NCI-H510A treated with DMSO at 0.1 percent for 48 hours (cell line): ENCODE measurements around the gene HARS1.
"Not testable (repeated sequence)": the region's sequence is repeated elsewhere in the genome, so short reads cannot be mapped to it uniquely, and the experiment has no call there.

Experiments used
- DNase-seq: peaks from one replicate; lab custom pipeline; 2025; lab: John Stamatoyannopoulos, UW

Gene HARS1, protein sequence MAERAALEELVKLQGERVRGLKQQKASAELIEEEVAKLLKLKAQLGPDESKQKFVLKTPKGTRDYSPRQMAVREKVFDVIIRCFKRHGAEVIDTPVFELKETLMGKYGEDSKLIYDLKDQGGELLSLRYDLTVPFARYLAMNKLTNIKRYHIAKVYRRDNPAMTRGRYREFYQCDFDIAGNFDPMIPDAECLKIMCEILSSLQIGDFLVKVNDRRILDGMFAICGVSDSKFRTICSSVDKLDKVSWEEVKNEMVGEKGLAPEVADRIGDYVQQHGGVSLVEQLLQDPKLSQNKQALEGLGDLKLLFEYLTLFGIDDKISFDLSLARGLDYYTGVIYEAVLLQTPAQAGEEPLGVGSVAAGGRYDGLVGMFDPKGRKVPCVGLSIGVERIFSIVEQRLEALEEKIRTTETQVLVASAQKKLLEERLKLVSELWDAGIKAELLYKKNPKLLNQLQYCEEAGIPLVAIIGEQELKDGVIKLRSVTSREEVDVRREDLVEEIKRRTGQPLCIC

DNA sequence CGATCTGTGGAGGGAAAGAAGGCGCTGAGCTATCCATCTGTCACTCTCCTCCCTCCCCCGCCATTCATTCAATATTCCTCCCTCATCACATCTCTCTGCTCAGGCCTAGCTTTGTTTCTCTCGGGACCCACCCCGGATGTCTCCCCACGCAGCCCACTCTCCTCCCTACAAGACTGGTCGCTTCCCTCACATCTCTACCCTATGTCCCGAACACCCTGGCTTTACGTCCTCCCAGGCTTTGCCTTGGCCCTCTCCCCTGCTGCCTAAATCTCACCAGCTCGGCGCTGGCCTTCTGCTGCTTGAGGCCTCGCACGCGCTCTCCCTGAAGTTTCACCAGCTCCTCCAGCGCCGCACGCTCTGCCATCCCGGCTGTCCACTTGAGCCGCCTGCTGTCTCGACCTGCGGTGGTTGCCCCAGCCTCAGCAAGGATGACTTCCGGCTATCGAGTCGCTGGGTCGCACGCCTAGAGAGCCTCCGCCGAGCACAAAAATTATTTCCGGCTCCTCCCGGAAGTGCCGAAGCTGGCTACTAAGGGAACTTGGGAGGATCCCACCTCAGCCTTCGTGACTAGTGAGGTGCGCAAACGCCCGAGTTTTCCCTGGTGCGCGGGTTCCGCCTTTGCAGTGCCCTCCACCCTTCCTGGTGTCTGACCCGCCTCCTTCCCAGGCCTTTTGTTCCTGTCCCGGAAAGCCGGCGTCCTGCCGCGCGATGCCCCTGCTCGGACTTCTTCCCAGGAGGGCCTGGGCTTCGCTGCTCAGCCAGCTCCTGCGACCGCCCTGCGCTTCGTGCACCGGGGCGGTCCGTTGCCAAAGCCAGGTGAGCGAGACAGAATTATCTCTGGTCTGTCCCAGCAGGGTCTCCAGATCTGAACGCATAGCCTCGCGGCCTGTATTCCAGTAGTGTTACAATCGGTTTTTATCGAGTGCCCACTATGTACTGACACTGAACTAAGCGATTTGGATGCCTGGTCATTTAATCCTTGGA lies at the start of gene HARS1, which contains the start of gene HARS2:
Gene HARS1, minus strand, starts transcription at position 430 of the 984 bp plus-strand sequence. Its CDS starts 66 bp downstream, at position 364.
Gene HARS2, plus strand, starts transcription at position 515 of the 984 bp plus-strand sequence. Its CDS starts 194 bp downstream, at position 709.
- peak; percentile 70 for DNase-seq

- DNase-seq = no peak
These were observed 46.3 kb upstream of the HARS1 start for GRCh38 chr5:140737486-140737885.

- DNase-seq = no peak
These were observed 43.2 kb upstream of the HARS1 start for GRCh38 chr5:140734354-140734753.

- DNase-seq = no peak
These were observed 41.9 kb upstream of the HARS1 start for GRCh38 chr5:140733098-140733497.

- DNase-seq = peak; percentile 12
These were observed 34.8 kb upstream of the HARS1 start for GRCh38 chr5:140725799-140726471.

GRCh38 chr5:140721395-140721794 lies 30.2 kb upstream of the HARS1 start:
- DNase-seq = not testable (repeated sequence)

GRCh38 chr5:140720738-140721137 lies 29.6 kb upstream of the HARS1 start:
- not testable (repeated sequence) for DNase-seq

- no peak for DNase-seq
These were observed 27.1 kb upstream of the HARS1 start for GRCh38 chr5:140718266-140718592.

DNA sequence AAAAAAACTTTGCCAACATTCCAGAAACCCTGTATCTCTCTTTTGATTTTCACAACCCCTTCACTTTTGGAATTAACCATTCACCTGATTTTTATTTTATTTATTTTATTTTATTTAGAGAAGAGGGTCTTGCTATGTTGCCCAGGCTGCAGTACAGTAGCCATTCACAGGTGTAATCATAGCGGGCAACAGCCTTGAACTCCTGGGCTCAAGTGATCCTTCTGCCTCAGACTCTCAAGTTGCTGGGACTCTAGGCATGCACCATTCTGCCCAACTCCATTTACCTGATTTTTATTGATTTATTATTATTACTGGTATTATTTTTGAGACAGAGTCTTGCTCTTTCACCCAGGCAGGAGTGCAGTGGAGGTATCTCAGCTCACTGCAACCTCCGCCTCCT lies 25.1 kb upstream of the HARS1 start:
- DNase-seq = not testable (repeated sequence)

DNA sequence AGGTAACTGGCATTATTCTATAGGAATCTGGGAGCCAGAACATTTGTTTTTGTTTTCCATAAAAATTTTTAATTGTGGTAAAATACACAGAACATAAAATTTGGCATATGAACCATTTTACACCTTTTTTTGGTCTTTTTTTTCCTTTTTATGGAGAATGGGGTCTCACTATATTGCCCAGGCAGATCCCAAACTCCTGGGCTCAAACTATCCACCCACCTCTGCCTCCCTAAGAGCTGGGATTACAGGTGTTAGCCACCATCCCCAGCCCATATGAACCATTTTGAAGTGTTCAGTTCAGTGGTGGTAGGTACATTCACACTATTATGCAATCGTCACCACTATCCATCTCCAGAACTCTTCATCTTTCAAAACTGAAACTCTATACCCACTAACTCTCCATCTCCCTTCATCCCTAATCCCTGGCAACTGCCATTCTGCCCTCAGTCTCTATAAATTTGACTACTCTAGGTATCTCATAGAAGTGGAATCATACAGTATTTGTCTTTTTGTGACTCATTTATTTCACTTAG lies 22.5 kb upstream of the HARS1 start:
- DNase-seq = no peak

- no peak for DNase-seq
These were observed 20.6 kb upstream of the HARS1 start for GRCh38 chr5:140711794-140712193.

DNA sequence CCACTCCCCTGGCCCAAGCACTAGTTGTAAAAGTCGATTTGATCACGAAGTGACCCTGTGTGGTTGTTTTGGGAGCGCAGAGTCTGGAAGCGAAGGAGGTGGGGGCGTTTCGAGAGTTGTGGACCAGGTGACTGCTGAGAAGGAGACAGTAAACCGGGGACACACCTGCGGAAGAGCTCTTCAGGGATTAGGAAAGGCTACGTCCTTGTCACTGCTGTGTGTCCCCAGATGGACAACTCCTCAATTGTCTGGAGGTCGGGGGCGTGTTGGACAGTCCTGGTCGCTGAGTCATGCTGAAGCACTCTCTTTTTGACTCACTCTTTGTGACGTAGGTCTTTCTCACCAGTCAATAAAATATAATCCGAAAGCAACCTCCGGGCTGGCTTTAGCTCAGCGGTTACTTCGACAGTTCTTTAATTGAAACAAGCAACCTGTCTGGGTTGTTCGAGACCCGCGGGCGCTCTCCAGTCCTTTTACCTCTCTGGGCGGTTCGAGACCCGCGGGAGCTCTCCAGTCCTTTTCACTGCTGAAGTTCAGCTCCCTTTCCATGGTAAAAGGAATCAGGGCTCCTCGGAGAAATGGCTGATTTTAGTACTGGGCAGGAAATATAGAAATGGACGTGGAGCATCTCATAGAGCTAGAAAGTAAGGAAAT lies 19.9 kb upstream of the HARS1 start:
- DNase-seq = peak; percentile 40

DNA sequence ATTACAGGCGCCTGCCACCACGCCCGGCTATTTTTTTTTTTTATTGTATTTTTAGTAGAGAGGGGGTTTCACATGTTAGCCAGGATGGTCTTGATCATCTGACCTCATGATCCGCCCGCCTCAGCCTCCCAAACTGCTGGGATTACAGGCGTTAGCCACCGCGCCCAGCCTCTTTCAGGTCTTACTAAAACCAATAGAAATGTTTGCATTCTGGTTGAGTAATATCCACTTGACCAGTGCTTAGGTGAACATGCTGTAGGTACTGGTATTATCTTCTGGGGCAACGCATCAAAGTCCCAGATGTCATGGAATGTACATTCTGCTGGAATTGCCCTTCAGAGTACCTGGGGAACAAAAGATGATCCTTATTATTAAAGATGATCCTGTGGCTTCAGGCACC lies 17.6 kb upstream of the HARS1 start:
- peak; percentile 2 for DNase-seq

DNA sequence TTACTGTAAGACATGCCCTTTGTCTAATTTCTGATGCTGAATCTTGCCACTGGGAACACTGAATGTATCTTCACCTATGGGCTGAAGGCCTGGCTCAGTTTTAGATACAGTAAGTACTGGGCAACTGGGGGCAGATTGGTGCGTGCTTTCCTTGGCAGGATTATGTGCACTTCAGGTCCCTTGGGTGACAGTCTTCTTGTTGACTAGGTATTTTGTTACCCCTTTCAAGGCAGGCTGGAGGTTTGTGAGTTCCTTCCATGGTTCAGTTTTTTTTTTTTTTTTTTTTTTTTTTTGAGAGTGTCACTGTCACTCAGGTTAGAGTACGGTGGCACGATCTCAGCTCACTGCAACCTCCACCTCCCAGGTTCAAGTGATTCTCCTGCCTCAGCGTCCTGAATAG lies 16.6 kb upstream of the HARS1 start:
- DNase-seq = no peak

- peak; percentile 90 for DNase-seq
These were observed 9.3 kb upstream of the HARS1 start, which contains the start of gene ZMAT2 for GRCh38 chr5:140700177-140701144. ZMAT2 (plus strand) TSS chr5:140700447; CDS start chr5:140700461, 14 bp downstream.

DNA sequence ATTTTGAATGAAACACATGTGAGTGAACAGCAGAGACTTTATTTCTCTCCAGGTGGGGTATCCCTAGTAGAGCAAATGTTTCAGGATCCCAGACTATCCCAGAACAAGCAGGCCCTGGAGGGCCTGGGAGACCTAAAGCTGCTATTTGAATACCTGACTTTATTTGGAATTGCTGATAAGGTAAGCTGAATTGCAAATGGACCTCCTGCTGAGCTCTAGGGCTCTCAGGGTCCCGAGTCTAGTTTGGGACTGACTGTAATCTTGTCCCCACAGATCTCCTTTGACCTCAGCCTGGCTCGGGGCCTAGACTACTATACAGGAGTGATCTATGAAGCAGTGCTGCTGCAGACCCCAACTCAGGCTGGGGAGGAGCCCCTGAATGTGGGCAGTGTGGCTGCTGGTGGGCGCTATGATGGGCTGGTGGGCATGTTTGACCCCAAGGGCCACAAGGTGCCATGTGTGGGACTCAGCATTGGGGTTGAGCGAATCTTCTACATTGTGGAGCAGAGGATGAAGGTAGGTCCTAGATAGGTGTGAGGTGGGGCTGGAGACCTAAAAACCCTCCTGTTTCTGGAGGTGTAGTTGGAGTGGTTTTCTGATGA lies 5.8 kb upstream of the HARS1 start:
- no peak for DNase-seq

- DNase-seq = no peak
These were observed 3.1 kb upstream of the HARS1 start for GRCh38 chr5:140694276-140694675.

- DNase-seq = no peak
These were observed 716 bp downstream of the HARS1 start for GRCh38 chr5:140690376-140690932.

- no peak for DNase-seq
These were observed 12.2 kb downstream of the HARS1 start for GRCh38 chr5:140678993-140679392.
